Transverse colon (tissue), 4 donors: Measurements from ENCODE around the gene SNAP25.

Source experiments
- CTCF ChIP-seq, 5 experiments: fragments of 200-600 bp in 3 of 5; fragments of 450-650 bp in 2 of 5; sonication (generic) in 3 of 5; IDR thresholded peaks; 1 replicate in 2 of 5; 2 replicates in 3 of 5; pipeline ENCODE4 v1.5.1; 2016 to 2017; ENCODE audit warnings: antibody characterized with exemption in 5 of 5, inconsistent platforms in 3 of 5, mild to moderate bottlenecking in 2 of 5, moderate library complexity in 1 of 5
- EP300 ChIP-seq: sonication (generic); formaldehyde crosslinking; IDR thresholded peaks from one replicate; pipeline ENCODE4 v1.6.1; 2017; ENCODE audit warnings: antibody characterized with exemption, low read depth
- POLR2A ChIP-seq: fragments of 450-650 bp; IDR thresholded peaks from one replicate; pipeline ENCODE4 v1.6.1; 2016; ENCODE audit warnings: antibody characterized with exemption, mild to moderate bottlenecking, moderate library complexity
- POLR2AphosphoS5 ChIP-seq, 3 donors: sonication (generic); formaldehyde crosslinking; IDR thresholded peaks; one replicate each; pipeline ENCODE4 v1.6.1; 2016; ENCODE audit warnings: antibody characterized with exemption in 3 of 3

- TF ChIP-seq CTCF (IDR thresholded peaks at IDR 0.05): no peak
- no peak for TF ChIP-seq POLR2AphosphoS5 (IDR thresholded peaks at IDR 0.05)
- TF ChIP-seq EP300: no peak
- TF ChIP-seq POLR2A: no peak
These were observed 90.0 kb downstream of the SNAP25 start for GRCh38 chr20:10308652-10309051.
